Astrocyte of the cerebellum (primary cell): ENCODE data around the gene SHISA6.

Experiments used
- DNase-seq: peaks from one replicate; pipeline ENCODE4 v3.0.0-alpha.2; 2011; ENCODE audit warnings: low read depth
- H3K4me3 ChIP-seq: 2 replicates; pipeline ENCODE4 v1.5.1; 2011; ENCODE audit warnings: mild to moderate bottlenecking, low read depth, low read length, moderate library complexity
- CTCF ChIP-seq: IDR thresholded peaks from 2 replicates; pipeline ENCODE4 v1.5.1; 2012; ENCODE audit warnings: low read length, low read depth, moderate library complexity, mild to moderate bottlenecking; ENCODE audit errors: missing control alignments
- in situ Hi-C: cut with HindIII; loops from 2 replicates; pipeline ENCODE4 v1.10.0; 2017; ENCODE audit warnings: low sequenced_read_pairs

Gene SHISA6

GRCh38 chr17:11454096-11454495 lies 213.1 kb downstream of the SHISA6 start:
- no peak for TF ChIP-seq CTCF
- in situ Hi-C loops = no loop called here
- DNase-seq = no peak
- H3K4me3 ChIP-seq = no peak overlapping the region

- no peak overlapping the region for H3K4me3 ChIP-seq
- no peak for TF ChIP-seq CTCF
- no peak for DNase-seq
- in situ Hi-C loops = no loop called here
Measured at GRCh38 chr17:11458279-11458678, 217.3 kb downstream of the SHISA6 start.

- TF ChIP-seq CTCF = no peak
- DNase-seq = no peak
- in situ Hi-C loops = no loop called here
- no peak overlapping the region for H3K4me3 ChIP-seq
Measured at GRCh38 chr17:11459861-11460331, 218.9 kb downstream of the SHISA6 start.

- no peak for TF ChIP-seq CTCF
- H3K4me3 ChIP-seq = no peak overlapping the region
- no peak for DNase-seq
- in situ Hi-C loops = no loop called here
Measured at GRCh38 chr17:11461993-11462548, 221.1 kb downstream of the SHISA6 start.

GRCh38 chr17:11467639-11468038 lies 226.6 kb downstream of the SHISA6 start:
- no peak for DNase-seq
- in situ Hi-C loops = no loop called here
- TF ChIP-seq CTCF = no peak
- no peak overlapping the region for H3K4me3 ChIP-seq

- DNase-seq = no peak
- H3K4me3 ChIP-seq = no peak overlapping the region
- in situ Hi-C loops = no loop called here
- no peak for TF ChIP-seq CTCF
Measured at GRCh38 chr17:11485336-11486100, 244.5 kb downstream of the SHISA6 start.
